HS-5 (cell line): Measurements from ENCODE around the gene SLIT1.

Experiments used
- DNase-seq: peaks from one replicate; pipeline ENCODE4 v3.0.0-alpha.2; 2012; ENCODE audit warnings: low read depth

SLIT1 gene

GRCh38 chr10:97080051-97080776 is 105.5 kb downstream of the SLIT1 start:
- DNase-seq: no peak

GRCh38 chr10:97079448-97079847 is 106.3 kb downstream of the SLIT1 start:
- DNase-seq: no peak

- no peak for DNase-seq
Measured at GRCh38 chr10:97078938-97079445, 106.8 kb downstream of the SLIT1 start.

DNA sequence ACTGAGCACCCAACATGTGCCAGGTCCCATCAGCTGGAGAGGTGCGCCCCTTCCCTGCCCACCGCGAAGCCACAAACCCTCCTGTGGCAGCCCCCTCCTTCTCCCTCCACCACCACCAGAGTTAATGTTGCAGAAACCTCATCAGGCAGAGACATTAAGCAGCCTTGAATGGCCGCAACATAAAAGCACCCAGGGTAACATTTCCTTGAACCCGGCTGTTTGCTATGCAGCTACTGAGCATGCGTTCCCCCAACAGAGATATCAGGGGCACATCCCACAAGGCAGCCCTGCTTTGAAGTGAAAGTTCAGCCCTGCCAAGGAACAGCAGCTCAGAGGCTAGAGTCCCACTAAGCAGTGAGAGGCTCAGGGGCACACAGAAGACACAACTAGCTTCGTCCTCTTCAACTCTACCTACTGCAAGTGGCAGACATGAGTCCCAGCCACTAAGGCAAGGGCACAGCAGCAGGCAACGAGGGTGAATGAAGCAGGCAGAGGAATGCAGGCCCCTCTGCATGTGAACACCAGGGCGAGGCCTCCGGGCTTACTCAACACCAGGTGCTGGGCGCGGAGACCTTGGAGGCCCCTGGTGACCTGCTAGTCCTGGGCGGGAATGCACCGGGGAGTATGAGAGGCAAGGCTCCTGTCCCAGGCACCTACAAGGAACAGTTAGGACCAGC is 107.4 kb downstream of the SLIT1 start:
- no peak for DNase-seq

DNA sequence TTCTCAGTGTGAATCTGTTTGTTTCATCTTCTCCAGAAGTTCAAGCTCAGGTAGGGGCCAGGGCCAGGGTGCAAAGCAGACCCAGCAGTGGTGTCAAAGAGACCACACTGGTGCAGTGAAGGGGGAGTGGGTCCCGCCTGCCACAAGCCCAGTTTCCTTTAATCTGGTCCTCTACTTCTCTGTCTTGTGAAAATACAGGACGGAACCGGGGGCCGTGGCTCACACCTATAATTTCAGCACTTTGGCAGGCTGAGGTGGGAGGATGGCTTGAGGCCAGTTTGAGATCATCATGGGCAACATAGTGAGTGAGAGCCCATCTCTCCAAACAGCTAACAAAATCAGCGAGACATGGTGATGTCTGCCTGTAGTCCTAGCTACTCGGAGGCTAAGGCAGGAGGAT is 109.0 kb downstream of the SLIT1 start:
- no peak for DNase-seq

DNA sequence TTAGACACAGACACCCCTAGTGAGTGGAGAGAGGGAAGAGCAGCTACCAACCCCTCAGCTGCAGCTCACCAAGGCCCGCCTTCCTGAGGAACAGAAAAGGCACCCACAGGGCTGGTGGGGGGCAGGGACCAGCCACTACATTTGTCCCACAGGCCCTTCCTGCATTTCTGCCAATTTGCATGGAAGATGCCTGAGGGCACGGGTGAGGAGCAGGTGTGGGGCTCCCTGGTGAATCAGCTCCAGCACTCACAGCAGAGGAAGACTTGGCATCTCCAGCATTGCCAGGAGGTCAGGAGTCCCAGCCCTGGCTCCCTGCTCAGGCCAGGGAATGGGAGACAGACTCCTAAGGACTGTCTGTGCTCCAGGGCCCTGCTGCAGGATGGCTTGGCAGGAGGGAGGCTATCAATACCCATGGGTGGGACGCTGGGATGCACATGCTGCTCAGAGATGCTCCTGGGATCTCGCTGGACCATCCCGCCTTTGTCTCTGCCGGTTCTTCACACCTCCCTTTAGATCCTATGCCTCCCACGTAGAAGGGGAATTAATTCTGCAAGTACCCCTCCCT is 109.7 kb downstream of the SLIT1 start:
- no peak for DNase-seq

DNA sequence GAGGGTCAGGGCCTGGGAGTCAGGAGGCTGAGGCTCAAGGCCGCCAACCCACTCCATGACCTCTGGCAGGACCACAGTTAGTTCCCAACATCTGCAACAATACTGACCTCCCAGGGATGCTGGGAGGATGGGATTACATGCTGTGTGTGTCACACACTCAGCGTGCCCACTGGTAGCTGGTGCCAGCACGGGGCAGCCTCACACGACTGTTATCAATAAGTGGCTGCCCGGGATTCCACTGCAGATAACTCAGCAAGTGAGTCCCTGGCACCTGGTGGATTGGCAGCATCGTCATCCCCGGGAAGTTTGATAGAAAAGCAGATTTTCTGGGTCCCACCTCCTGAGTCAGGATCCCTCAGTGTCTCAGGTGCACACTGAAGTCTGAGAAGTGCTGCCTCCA is 110.3 kb downstream of the SLIT1 start:
- no peak for DNase-seq

- DNase-seq: no peak
Measured at GRCh38 chr10:97074256-97075145, 111.3 kb downstream of the SLIT1 start.

- DNase-seq: peak; percentile 25
Measured at GRCh38 chr10:97072851-97073665, 112.7 kb downstream of the SLIT1 start.

DNA sequence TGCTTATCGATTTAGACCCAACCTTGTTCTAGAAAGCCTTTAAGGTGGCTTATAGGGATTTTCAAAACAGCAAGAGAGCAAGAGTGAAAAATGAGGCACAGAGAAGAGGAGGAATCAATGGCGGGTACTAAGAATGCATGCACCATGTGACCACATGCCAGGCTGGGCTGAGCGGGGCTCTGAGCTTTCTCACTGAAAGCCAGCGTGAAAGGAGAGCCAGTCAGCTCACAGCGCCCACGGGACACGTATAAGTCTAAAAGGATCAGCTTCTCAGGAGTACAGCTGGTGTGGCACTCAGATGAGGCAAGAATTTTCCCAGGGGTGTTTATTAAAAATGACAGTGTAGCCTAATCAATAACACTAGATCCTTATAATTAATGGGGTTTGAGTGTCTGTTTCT is 114.3 kb downstream of the SLIT1 start:
- DNase-seq: no peak

GRCh38 chr10:97069576-97070362 is 116.0 kb downstream of the SLIT1 start:
- no peak for DNase-seq

DNA sequence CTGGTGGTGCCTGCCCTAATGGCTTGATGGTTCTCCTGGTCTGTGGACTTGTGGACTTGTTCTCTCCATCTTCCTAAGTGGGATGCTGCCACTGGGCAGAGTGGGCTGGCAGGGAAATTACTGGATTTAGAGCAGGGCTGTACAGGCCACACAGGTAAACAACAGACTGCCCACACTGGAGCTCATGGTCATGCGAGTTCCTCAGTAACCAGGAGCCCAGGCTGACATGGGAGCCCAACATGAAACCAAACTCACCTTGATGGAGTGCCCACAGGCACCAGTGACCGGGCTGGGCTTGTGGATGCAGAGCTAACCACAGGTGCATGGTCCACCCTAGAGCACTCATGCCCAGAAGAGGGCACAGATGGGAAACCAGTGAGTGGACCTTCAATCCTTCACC is 116.7 kb downstream of the SLIT1 start:
- no peak for DNase-seq

- DNase-seq: no peak
Measured at GRCh38 chr10:97067716-97068391, 117.9 kb downstream of the SLIT1 start.

- no peak for DNase-seq
Measured at GRCh38 chr10:97066877-97067555, 118.7 kb downstream of the SLIT1 start.

DNA sequence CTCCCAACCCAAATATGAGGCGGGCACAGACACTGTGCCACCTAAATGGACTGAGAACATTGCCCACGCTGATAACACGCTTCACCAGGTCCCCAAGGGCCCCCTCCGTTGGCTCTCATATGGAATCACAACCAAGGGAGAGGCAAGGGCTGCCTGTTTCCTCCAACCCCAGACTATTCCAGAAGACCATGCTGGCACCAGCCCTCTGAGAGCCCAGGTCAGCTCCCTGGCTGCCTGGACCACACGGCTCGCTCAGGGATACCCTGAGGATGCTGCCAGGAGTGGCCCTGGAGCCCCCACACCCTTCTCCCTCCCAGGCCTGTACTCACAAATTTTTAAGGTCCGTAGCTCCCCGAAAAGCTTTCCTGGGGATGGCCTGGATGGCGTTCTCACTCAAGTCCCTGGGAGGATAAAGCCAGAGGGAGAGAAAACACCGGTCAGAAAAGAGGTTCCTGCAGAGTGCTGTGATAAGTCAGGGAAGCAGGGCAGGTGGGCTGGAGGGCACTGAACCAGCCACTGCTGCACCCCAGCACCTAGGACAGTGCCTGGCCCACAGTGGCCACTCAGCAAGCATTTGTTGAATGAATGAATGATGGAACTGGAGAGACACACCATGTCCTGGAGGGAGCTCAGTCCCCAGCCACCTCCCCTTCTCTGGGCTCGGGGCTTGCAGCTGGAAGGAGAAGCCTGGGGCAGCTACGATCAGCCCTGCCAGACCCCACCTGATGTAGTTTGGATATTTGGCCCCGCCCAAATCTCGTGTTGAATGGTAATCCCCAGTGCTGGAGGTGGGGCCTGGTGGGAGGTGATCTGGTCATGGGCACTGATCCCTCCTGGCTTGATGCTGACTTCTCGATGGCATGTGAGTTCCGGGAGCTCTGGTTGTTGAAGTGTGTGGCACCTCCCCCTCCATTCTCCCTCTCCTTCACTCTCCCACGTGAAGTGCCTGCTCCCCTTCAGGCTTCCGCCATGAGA is 119.8 kb downstream of the SLIT1 start:
- DNase-seq: no peak

DNA sequence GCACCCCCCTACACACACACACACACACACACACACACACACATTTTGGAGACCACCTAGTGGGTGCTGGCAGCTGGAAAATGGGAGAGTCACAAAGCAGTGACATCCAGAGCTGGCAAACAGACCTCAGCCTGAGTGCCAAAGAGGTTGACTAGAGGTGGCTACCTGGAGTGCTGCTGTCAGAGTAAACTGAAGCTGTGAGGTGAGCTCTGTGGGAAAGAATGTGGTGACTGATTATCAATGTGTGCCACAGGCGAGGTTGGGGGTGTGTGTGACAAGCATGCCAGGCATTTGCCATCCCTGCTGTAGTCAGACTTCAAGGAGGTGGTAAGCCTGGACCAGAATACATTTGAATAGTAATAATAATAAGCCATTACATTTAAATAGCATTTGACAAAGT is 120.6 kb downstream of the SLIT1 start:
- DNase-seq: no peak

DNA sequence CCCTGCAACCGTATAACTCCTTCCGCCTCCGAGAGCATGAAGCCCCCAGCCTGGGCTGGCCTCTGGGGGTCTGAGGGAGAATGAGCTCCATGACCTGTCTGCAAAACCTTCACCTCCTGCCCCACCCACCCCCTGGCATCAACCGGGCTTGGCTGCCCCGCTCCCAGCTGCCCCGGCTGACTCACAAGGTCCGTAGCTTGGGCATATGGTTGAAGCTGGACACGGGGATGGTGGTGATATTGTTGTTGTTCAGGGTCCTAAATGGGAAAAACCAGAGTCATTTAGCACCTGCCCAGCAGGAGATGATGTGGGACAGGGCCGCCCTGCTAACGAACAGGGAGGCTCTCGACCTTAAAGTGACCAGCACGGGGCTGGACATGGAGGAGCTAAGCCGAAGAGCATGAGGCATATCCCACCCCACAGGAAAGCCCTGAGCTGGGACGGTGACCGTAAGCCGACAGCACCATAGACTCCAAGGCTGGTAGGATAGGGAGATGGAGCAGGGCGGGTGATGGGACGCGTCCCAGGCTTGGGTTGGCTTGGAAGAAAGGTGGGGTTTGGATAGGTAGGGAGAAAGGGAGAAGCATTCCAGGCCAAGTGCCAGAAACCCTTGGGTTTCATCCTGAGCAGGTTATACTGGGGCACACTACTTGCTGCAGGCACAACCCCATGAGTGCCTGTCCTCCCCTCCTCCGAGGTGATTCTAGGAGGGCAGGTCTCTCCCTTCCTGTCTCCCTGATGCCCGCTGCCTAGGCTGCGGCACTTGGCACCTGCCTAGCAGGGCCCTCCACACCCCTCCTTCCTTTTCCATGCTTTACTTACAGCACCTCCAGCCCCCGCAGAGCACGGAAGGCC is 121.5 kb downstream of the SLIT1 start:
- DNase-seq: no peak
